Uterus (tissue), 4 donors: ENCODE data around the gene FOXC1. TPM values are rescaled to one million over a fixed set of nuclear protein-coding genes. Genes with fewer than 3 reads are reported as not detected.

Experiments used
- DNase-seq, 2 donors: peaks; one replicate each; pipeline ENCODE4 v3.0.0-alpha.2; 2019 to 2020
- H3K27ac ChIP-seq, 2 donors: fragments of 200-600 bp; sonication (generic); 1 replicate in 1 of 2; 2 replicates in 1 of 2; pipeline ENCODE4 v1.5.1; 2016 to 2018
- H3K27me3 ChIP-seq, 2 donors: fragments of 200-600 bp; sonication (generic); one replicate each; pipeline ENCODE4 v1.5.1; 2018 to 2019; ENCODE audit warnings: control low read depth in 1 of 2
- H3K36me3 ChIP-seq, 2 donors: fragments of 200-600 bp; sonication (generic); one replicate each; pipeline ENCODE4 v1.5.1; 2019; ENCODE audit warnings: control low read depth in 1 of 2
- H3K4me1 ChIP-seq, 2 donors: fragments of 200-600 bp; sonication (generic); one replicate each; pipeline ENCODE4 v1.5.1; 2018 to 2019; ENCODE audit warnings: control low read depth in 1 of 2
- H3K4me3 ChIP-seq, 2 donors: fragments of 200-600 bp; sonication (generic); 1 replicate in 1 of 2; 2 replicates in 1 of 2; pipeline ENCODE4 v1.5.1; 2018 to 2019; ENCODE audit warnings: mild to moderate bottlenecking in 1 of 2
- H3K9me3 ChIP-seq, 2 donors: fragments of 200-600 bp; sonication (generic); one replicate each; pipeline ENCODE4 v1.5.1; 2019; ENCODE audit warnings: control low read depth in 1 of 2
- CTCF ChIP-seq, 4 experiments: fragments of 200-600 bp in 2 of 4; fragments of 450-650 bp in 2 of 4; sonication (generic) in 2 of 4; IDR thresholded peaks; one replicate each; pipeline ENCODE4 v1.5.1; 2016 to 2019; ENCODE audit warnings: antibody characterized with exemption in 4 of 4, mild to moderate bottlenecking in 2 of 4, moderate library complexity in 1 of 4
- POLR2A ChIP-seq, 2 donors: fragments of 450-650 bp; IDR thresholded peaks; one replicate each; pipeline ENCODE4 v1.6.1; 2016; ENCODE audit warnings: antibody characterized with exemption in 2 of 2, mild to moderate bottlenecking in 1 of 2, moderate library complexity in 1 of 2
- intact Hi-C: fragments of 100-400 bp; cut with DNase I; formaldehyde crosslinking; loops from one replicate; pipeline ENCODE4 v1.15.1; 2023; ENCODE audit warnings: low total_unique reads
- total RNA-seq, 4 donors: library from RNA; depleted of rRNA in 3 of 4; stranded (reverse); fragments of >200 nt in 3 of 4; gene quantifications; one replicate each; pipeline versions ENCODE4 v1.1.0 to v1.2.4, GENCODE V29; 2014 to 2023
- donor health status: DM: yes; HTN: yes; CAD: no.

FOXC1 gene
- total RNA-seq, 4 donors from 2014 or later, result 1.8 to 15.2 (median 5.1) TPM

- no peak overlapping the region for H3K27ac ChIP-seq
- H3K27me3 ChIP-seq, result no peaks in the 10 kb centered on the region
Observed at GRCh38 chr6:1587546-1587945, 22.2 kb upstream of the FOXC1 start.

GRCh38 chr6:1587977-1588376 is 21.7 kb upstream of the FOXC1 start:
- intact Hi-C loops, result no loop called here
- Histone ChIP-seq H3K9me3 (no peaks in the 10 kb centered on the region), H3K4me3 (no peak overlapping the region), H3K4me1 (no peaks in the 10 kb centered on the region), H3K27ac (no peak overlapping the region), H3K36me3 (no peaks in the 10 kb centered on the region), H3K27me3 (no peaks in the 10 kb centered on the region)
- no peak for TF ChIP-seq POLR2A (IDR thresholded peaks at IDR 0.05)
- no peak for TF ChIP-seq CTCF (IDR thresholded peaks at IDR 0.05)
- no peak for DNase-seq

More at GRCh38 chr6:1587546-1587945, 22.2 kb upstream of the FOXC1 start:
- Histone ChIP-seq H3K4me1 (no peaks in the 10 kb centered on the region), H3K36me3 (no peaks in the 10 kb centered on the region), H3K9me3 (no peaks in the 10 kb centered on the region), H3K4me3 (no peak overlapping the region)
- TF ChIP-seq POLR2A (IDR thresholded peaks at IDR 0.05) (no peak), CTCF (IDR thresholded peaks at IDR 0.05) (no peak)
- no peak for DNase-seq
- intact Hi-C loops, result no loop called here

- Histone ChIP-seq H3K4me1 (no peaks in the 10 kb centered on the region), H3K9me3 (no peaks in the 10 kb centered on the region), H3K36me3 (no peaks in the 10 kb centered on the region), H3K27me3 (no peaks in the 10 kb centered on the region), H3K27ac (no peak overlapping the region), H3K4me3 (no peak overlapping the region)
- DNase-seq, result no peak
- no peak for TF ChIP-seq CTCF (IDR thresholded peaks at IDR 0.05)
- no peak for TF ChIP-seq POLR2A (IDR thresholded peaks at IDR 0.05)
- intact Hi-C loops, result no loop called here
Observed at GRCh38 chr6:1589208-1589607, 20.5 kb upstream of the FOXC1 start.

GRCh38 chr6:1590580-1590979 is 19.1 kb upstream of the FOXC1 start:
- H3K4me3 ChIP-seq, result no peak overlapping the region
- H3K27me3 ChIP-seq, result peaks cover 0 to 4% of the 10 kb centered on the region in 2 donors
- no peak overlapping the region for H3K27ac ChIP-seq
- DNase-seq, result no peak
- H3K9me3 ChIP-seq, result no peaks in the 10 kb centered on the region
- no peak for TF ChIP-seq CTCF (IDR thresholded peaks at IDR 0.05)
- no peak for TF ChIP-seq POLR2A (IDR thresholded peaks at IDR 0.05)
- H3K4me1 ChIP-seq, result no peaks in the 10 kb centered on the region
- no peaks in the 10 kb centered on the region for H3K36me3 ChIP-seq
- intact Hi-C loops, result loop anchor here (10.0 kb wide), 1 partner anchor 1154 kb away; no protein-coding TSS in a partner anchor

- TF ChIP-seq CTCF (IDR thresholded peaks at IDR 0.05), result no peak
- no peak for TF ChIP-seq POLR2A (IDR thresholded peaks at IDR 0.05)
Observed at GRCh38 chr6:1591243-1591642, 18.5 kb upstream of the FOXC1 start.

More at GRCh38 chr6:1591243-1591642, 18.5 kb upstream of the FOXC1 start:
- no peaks in the 10 kb centered on the region for H3K9me3 ChIP-seq
- H3K4me3 ChIP-seq, result no peak overlapping the region
- H3K4me1 ChIP-seq, result no peaks in the 10 kb centered on the region
- intact Hi-C loops, result loop anchor here (10.0 kb wide), 1 partner anchor 1154 kb away; no protein-coding TSS in a partner anchor
- H3K36me3 ChIP-seq, result no peaks in the 10 kb centered on the region
- H3K27me3 ChIP-seq, result peaks cover 0 to 8% of the 10 kb centered on the region in 2 donors
- DNase-seq, result no peak
- H3K27ac ChIP-seq, result no peak overlapping the region
